Measurements from ENCODE around the gene PEX10.

PEX10 gene

DNA sequence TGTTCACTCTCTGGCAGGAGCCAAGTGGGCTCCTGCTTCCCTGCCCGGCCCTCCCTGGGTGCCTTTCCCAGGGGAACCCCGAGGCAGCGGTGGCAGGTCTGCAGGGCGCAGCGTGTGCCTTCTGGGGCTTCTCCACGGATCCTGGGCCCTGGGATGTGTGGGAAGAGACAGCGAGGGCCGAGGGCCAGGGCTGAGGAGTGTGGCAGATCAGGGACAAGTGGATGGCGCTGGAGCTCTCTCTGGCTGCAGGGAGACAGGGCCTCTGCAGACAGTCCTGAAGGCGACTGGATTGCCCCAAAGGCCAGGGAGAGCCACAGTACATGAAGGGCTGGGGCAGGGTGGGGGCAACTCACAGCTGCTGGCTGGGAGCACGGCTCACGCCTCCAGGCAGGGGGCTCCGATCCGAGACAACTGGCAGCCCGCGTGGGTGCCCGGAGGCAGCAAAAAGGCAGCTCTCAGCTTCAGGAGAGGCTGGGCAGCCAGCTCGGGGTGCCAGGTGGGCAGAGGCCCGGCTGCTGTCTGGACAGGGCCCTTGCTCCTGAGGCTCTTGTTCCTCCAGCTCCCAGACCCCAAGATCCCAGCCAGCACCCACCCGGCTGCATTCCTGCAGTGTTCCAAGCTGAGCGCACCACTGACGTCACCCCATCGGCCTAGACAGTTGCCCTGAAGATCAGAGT, 37.0 kb downstream of the PEX10 start:
- DNase-seq (ENCODE audit: low read depth in 2 of 2): no peak

DNA sequence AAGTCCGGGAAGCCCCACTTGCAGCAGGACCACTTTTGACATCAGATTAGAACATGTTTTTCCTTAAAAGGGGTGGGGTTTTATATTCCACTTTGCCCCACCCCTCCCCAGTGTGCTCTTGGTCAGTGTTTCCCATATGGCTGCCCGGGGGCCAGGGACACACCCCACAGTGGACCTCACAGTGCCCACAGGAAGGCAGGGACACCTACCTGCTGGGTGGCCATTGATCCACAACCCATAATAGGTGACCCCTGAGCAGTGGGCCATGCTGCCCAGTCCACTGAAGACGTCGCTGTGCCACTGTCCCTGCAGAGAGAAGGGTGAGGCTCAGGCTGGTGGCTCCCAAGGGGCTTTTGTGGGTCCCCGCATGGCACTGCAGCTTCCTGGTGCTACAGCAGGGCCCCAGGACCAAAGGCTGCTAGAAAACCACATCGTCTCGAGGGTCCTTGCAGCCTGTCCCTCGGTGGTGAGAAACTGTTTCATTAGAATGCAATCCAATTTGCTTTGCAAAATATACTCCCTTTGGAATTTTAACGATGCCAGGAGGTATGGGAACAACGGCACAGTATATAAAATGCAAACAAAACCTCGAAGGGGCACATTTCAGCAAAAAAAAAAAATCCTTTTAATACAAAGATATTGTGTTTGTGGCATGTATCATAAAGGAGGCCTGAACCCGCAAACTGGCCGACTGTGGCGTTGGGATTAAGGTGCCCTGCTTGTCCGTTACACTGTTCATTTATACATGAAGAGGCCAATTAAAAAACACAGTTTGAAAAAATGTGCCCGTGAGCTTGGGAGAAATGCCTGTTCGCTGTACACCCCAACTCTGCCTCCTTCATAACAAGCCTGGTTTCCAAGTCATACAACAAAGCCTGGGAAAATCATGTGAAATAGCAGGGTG, 37.9 kb downstream of the PEX10 start:
- DNase-seq (ENCODE audit: low read depth in 2 of 2): no peak

DNA sequence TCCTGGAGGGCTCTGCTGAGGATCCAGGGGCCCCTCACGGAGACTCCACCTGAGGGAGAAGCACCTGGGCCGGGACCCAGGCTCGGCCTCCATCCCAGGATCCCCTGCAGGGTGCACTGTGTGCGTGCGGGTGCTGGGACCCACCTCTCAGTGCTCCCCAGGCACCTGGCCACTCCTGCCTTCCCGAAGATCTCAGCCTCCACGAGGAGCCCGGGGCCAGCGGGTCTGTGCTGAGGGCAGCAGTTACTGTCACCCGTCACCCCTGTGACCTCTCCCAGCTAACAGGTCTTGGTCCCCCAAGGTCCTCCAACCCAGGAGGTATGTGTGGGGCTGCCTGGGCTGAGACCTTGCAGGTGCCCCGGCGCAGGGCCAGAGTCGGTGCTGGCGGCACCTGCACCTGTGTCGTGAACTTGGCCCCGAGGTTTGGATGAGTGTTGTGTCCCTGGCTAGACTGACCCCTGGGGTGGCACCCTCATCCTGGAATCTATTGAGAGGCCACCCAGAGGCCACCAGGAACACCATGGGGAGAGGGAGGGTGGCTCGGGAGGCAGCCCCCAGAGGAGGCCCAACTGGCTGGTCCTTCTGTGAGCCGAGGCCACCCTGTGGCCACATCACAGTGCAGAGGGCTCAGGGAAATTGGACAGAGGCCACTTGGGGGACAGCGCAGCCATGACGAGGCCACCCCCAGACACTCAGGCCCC, 38.7 kb downstream of the PEX10 start:
- DNase-seq (ENCODE audit: low read depth in 2 of 2): no peak

DNA sequence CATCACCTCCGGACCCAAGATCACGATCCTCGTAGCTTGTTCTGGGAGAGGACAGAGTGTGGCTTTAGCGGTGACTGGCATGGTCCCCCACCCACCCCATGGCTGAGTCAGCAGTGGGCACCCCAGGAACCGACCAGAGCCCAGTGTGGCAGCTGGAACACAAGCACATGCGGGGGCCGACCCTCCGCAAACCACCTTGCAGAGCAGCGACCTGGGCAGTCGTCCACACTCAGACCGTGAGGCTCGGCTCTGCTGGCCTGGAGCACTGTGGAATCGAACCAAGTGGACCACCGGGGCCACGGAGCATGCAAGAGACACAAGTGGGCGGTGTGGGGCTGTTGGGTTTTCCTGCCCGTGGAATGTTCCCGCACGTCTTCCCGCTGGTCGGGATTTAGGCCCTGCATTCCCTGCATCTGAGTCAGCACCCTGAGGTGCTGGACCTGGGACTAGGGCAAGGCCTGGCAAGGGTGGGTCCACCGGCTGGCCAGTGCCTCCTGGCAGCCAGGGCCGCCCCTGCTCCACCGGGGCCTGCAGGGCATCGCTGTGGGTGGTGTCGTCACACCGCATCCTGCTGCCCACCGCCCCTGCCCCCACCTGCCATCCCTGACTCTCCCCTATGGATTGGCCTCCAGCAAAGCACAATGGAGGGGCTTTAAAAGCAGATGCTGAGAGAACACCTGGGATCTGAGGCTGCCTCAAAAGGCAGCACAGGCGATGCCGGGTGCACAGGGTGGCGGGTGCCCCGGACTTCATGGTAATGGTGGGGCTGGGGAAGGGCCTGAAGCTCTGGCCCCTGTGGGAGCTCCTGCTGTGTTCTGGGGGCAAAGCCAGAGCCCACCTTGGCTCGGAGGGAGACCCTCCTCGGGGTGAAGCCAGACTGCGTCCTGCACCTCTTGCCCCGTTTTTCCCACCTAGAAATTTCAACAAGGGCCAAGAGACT, 39.5 kb downstream of the PEX10 start:
- no peak for DNase-seq (ENCODE audit: low read depth in 2 of 2)

DNA sequence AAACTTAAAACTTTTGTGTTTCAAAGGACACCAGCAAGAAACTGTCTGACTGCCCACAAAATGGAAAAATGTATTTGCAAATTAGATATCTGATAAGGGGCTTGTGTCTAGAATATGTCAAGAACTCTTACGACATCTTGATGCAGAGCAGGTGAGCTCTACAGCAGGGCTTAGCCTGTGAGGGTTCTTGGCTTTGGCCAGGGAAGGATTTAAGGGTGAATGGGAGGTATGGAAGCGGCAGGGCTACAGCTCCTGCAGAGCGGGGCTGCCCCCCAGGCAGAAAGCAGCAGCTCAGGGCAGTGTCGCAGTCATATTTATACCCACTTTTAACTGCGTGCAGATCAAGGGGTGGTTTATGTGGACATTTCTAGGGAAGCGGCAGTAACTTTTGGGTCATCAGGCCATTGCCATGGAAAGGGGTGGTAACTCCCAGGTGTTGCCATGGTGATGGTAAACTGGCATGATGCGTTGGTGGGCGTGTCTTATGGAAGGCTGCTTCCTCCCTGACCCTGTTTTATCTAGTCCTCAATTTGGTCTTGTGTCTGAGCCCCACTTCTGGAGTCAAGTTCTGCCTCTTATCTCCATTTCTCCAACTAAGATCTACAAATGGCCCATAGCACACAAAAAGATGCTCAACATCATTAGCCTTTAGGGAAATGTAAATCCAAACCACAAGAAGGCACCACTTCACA, 44.2 kb downstream of the PEX10 start:
- no peak for DNase-seq (ENCODE audit: low read depth in 2 of 2)

DNA sequence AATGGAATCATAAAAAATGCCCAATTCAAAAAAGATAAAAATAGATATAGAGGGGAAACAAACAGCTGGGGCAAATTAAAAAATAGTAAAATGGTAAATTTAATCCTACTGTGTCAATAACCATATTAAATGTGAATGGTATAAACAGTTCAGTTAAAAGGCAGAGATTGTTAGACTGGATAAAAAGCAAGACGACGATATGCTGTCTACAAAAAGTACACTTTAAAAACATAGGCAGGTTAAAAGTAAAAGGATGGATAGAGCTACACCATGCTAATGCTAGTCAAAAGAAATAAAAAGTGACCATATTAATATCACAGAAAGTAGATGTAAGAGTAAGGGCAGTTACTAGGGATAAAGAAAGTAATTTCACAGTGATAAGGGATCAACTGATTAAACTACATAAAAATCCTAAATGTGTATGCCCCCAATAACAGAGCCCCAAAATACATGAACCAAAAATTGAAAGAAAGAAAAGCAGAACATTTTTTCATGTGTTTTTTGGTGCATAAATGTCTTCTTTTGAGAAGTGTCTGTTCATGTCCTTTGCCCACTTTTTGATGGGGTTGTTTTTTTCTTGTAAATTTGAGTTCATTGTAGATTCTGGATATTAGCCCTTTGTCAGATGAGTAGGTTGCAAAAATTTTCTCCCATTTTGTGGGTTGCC, 48.4 kb downstream of the PEX10 start:
- no peak for DNase-seq (ENCODE audit: low read depth in 2 of 2)

DNA sequence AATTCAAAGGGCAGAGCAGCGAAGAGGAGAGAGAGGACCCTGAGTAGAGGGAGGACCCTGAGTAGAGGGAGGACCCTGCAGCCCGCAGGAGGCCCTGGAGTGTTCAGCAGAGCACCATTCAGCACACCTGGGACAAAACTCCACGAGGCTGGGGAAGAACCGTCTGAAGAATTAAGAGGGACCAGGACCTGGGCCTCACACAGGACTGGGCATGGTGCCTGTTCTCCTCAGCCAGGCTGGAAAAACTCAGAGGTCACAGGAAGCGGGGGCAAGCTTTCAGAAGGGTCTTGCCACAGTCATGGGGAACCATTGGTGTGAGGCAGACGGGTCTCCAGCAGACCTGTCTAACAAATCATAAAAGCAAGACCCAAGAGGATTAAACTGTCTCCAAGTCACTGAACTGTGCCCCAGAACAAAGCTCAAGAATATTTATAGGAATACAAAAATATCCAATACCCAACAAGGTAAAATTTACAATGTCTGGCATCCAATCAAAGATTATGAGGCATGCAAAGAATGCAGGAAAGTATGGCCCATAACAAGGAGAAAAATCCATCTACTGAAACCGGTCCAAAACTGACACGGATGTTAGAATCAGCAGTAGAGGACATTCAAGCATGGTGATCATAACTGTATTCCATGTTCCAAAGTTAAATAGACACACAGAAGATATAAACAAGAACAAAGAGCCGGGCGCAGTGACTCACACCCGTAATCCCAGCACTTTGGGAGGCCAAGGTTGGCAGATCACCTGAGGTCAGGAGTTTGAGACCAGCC, 51.6 kb downstream of the PEX10 start:
- no peak for DNase-seq (ENCODE audit: low read depth in 2 of 2)

DNA sequence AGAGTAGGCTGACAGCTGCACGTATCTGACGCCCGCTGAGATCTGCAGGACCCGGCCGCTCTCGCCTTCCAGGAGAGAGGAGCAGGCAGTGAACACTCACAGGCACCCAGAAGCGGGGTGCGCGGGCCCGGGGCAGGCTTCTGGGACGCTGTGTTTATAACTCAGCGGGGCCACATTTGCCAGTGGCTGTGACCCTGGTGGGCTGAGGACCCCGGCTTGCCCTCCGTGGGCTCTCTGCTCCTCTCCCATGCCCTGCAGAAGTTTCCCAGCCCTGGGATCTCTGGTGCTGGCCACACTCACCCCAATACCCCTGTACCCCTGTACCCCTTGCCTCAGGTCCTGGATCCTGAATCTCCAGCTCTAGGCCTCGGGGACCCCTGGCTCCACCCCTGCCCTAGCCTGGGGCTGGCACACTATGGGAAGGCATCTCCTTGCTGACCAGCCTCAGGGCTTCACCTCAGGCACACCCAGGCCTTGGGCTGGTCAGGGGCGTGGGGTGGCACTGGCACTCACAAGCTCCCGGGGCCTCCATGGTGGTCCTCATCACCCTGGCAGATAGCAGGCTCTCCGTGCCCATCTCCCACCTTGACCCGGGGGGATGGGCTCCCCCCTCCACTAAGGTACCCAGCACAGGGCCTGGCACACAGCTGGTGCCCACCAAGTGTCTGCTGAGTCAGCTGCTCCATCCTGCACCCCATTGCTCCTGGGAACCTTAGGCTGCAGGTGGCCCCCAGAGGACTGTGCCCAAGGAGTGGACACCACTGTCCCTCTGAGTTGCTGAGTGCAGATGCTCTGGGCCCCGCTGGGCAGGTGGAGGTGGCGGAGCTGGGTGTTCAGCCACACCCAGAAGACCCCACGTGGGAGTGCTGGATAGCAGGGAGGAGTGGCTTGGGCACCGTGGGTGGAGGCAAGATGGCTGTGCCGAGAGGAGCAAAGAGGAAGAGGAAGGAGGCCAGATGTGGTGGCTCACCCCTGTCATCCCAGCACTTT, 53.4 kb downstream of the PEX10 start:
- no peak for DNase-seq (ENCODE audit: low read depth in 2 of 2)

DNA sequence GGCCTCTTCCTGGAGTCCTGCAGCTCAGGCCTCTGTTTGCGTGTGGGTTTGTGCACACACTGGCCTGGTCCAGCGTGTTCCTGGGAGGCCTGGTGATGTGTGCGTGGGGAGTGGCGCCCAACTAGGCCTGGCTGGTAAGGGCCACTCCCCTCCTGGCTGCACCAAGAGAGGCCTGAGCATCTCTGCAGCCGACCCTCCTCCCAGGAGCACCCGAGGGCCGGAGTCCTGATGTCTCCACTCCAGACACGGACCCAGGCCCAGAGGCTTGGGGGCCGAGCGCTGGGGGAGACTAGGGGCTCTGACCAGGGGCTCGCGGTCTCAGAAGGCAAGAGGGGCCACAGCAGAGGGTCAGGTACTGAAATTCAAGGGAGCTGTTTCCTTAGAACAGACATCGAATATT, 54.3 kb downstream of the PEX10 start:
- no peak for DNase-seq (ENCODE audit: low read depth in 2 of 2)

DNA sequence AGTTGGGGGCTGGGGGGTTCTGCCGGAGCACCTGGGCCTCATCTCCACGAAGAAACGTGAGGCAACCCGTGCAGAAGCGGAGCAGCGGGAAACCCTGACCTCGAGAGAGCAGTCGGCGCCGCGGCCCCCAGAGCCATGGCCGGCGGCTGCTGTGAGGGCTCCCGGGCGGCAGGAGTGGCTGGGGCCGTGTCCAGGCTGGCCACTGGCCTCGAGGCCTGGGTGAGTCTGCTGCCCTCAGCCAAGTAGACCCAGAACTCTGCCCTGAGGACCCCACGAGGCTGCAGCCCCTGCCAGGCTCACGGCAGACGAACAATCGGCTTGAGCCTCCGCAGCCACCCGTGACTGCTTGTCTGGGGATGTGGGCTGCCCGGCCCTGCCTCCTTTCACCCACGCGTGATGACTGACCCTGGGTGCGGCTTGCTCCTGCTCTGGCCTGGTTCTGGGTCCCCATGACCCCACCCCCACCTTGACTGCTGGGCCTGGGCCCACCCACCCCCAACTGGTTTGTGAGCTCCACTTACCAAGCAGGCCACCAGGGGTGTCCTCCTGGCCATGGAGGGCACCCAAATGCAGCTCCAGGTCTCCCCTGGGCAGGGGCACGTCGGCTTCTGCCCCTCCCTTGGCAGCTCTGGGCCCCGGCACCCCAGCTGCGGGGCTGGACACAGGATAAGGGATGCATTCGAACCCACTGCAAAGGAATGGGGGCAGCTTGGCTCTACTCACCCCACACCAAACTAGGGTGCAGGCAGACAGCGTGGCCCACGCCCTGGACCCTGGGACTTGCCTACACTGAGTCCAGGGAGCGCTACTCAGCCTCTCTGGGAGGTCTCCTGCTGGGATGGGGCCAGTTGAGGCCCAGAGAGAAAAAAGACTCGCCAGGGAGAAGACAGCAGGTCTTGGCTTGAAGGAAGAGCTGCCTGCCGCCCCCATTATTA, 55.2 kb downstream of the PEX10 start:
- no peak for DNase-seq (ENCODE audit: low read depth in 2 of 2)

DNA sequence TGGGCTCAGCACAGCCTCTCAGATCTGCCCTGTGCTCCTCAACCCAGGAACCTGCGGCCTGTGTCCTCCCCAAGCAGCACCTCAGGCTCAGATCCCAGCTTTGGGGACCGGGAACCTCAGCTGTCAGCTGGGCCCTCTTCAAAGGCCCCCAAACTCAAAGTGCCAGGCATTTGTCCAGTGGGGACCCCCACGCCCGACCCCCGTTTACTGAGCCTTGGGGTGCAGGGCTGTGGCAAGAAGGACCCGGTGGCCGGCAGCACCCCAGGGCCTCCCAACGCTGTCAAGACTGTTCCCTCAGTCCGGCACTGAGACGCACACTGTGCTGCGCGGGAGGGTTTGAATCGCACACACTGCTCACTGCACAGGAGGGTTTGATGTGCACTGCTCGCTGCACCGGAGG, 56.0 kb downstream of the PEX10 start:
- no peak for DNase-seq (ENCODE audit: low read depth in 2 of 2)

DNA sequence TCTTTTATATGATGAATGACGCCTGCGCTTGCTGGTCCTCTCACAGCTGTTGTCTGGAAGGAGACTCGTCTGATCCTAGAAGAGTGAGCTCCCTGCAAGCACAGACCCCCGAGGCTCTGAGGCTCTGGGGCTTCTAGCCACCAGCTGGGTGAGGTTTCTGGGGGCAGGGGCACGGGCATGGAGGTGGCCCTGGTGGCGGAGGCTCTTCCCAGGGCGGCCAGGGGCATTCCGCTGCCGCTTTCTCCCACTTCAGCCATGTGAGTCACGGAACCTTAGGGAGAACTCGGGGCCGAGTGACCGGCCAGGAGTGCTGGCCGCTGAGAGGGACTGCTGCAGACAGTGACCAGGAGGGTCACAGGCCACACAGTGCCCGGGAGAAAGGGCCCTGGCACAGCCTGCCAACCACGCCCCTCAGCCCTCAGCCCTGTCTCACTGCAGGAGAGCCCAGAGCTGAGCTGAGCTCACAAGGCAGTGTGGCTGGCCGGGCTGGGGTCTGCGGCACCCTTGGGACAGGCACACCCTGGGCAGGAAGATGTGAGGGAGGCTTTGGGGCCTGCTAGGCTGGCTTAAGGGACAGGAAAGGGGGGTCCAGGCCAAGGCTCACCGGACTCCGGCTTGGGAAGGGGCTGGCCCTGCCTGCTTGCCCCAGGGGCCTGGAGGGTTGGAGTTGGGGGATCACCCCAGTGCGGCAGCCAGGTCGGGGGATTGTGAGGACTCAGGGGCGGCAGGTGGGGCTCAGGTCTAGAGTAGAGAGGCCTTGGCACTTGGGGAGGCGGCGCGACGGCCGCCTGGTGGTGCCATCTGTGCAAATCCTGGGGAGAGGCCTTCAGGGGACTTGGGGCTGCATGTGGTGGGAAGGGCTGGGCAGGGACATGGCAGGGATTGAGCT, 56.7 kb downstream of the PEX10 start:
- DNase-seq (ENCODE audit: low read depth in 2 of 2): no peak

DNA sequence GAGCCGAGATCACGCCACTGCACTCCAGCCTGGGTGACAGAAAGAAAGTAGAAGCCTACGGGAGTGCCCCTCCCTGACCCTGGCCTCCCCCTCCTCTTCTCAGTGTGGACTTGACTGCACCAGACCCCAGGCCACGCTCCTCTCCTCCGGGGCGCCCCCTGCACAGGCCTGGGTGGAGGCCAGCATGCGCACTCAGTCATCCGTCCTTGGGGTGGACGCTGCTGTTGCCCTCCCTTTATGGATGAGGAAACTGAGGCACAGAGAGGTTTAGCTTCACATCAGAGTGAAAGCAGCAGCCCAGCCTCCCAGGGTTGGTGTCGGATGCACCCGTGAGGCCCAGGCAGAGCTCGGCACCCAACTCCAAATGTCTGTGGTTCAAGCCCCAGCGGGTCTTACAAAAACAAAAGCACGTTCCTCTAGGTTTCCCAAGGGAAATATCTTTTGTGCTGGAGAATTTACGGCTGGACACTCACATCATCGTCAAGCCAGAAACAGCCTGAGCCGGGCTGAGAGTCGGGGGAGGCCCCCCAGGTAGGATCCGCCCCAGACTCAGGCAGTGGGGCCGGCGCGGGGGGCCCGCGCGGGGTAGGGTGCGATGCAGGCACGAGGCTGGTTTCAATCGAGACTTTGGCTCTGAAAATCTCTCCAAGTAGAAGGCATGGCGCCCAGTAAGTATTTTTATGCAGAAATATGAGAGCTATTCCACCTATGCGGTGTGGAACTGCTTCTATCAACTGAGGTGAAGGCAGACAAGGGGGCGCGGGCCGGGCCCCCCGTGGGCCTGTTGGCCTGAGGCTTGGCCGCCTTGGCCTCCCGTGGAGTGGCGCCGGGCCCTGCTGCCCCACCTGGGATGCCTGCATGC, 57.6 kb downstream of the PEX10 start:
- no peak for DNase-seq (ENCODE audit: low read depth in 2 of 2)

Data from stimulated activated CD4-positive, alpha-beta T cell treated with anti-CD3 and anti-CD28 coated beads, Interleukin-1b, Interleukin-23, amount 100 ng/mL, for 1 hour (primary cell).